ENCODE data around the gene GFER. TPM values are rescaled to one million over a fixed set of nuclear protein-coding genes. Genes with fewer than 3 reads are reported as not detected.

GFER gene
- total RNA-seq, 1 donor from 2014 or later = 31.6 TPM

DNA sequence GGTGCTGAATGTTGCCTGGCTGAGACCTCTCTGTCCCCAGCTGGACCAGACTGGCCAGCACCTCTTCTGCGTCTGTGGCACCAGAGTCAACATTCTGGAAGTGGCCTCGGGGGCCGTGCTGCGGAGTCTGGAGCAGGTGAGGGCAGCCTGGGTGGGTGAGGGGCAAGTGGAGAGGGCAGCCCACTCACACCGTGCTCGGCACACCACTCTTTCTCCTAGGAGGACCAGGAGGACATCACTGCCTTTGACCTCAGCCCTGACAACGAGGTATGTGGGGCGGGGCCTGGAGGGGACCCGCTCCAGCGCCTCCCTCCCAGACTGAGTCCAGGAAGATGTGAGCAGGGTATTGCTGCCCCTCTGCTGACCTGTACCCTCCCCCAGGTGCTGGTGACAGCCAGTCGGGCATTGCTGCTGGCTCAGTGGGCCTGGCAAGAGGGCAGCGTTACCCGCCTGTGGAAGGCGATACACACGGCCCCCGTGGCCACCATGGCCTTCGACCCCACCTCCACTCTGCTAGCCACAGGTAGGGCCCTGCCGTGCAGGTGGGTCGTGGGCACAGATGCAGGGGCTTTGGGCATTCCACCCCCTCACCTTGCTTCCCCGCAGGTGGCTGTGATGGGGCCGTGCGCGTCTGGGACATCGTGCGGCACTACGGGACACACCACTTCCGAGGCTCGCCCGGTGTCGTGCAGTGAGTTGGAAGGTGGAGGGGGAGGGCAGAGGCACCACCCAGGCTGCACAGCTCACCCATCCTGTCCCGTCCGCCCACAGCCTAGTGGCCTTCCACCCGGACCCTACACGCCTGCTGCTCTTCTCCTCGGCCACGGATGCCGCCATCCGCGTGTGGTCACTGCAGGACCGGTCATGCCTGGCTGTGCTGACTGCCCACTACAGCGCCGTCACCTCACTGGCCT lies 9.6 kb upstream of the GFER start:
- Mint-ChIP-seq H3K27me3 (no peaks in the 10 kb centered on the region), H3K9me3 (no peaks in the 10 kb centered on the region), H3K36me3 (ENCODE audit: low read depth) (peaks cover 41% of the 10 kb centered on the region), H3K4me1 (peaks cover 23% of the 10 kb centered on the region), H3K4me3 (no peak overlapping the region), H3K27ac (no peak overlapping the region)
- DNase-seq (no peak), ATAC-seq (ENCODE audit: low read depth) (no peak)
- POLR2A ChIA-PET = interaction anchor here (1.0 to 1.8 kb wide), 4 partner anchors 9 to 17 kb away, joined by 3 to 9 read pairs (median 4); partner anchors contain the start of genes GFER and RPS2
- CTCF ChIA-PET = no interaction called here
- TF ChIP-seq, protein P1, sequence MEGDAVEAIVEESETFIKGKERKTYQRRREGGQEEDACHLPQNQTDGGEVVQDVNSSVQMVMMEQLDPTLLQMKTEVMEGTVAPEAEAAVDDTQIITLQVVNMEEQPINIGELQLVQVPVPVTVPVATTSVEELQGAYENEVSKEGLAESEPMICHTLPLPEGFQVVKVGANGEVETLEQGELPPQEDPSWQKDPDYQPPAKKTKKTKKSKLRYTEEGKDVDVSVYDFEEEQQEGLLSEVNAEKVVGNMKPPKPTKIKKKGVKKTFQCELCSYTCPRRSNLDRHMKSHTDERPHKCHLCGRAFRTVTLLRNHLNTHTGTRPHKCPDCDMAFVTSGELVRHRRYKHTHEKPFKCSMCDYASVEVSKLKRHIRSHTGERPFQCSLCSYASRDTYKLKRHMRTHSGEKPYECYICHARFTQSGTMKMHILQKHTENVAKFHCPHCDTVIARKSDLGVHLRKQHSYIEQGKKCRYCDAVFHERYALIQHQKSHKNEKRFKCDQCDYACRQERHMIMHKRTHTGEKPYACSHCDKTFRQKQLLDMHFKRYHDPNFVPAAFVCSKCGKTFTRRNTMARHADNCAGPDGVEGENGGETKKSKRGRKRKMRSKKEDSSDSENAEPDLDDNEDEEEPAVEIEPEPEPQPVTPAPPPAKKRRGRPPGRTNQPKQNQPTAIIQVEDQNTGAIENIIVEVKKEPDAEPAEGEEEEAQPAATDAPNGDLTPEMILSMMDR (IDR thresholded peaks at IDR 0.05) = no peak
- intact Hi-C loops (cut with micrococcal nuclease) = loop anchor here (5.0 kb wide), 1 partner anchor 192 kb away; the partner anchor contains the start of genes NUBP2 and SPSB3

DNA sequence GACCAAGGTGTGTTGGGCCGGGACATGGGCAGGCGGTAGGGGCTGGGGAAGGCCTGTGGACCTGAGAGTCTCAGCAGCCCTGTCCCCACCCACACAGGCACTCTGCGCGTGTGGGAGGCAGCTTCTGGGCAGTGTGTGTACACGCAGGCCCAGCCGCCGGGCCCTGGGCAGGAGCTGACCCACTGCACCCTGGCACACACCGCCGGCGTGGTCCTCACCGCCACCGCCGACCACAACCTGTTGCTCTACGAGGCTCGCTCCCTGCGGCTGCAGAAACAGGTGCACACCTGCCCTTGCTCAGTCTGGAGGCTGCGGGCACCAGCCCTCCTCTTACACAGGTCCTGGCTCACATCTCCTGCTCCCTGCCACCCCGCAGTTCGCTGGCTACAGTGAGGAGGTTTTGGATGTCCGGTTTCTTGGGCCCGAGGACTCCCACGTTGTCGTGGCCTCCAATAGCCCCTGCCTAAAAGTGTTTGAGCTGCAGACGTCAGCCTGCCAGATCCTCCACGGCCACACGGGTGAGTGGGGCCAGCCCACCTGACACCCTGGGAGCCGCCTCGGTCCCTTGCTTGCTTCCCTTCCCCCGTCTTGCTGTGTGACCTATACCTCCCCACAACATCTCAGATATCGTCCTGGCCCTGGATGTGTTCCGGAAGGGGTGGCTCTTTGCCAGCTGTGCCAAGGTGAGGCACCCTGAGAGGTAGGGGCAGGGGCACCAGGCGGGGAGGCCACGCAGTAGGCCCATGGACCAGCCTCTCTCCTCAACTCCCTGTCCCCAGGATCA lies 8.4 kb upstream of the GFER start:
- POLR2A ChIA-PET = interaction anchor here (1.0 to 21.9 kb wide), 2 partner anchors 11 to 13 kb away, joined by 4 to 351 read pairs; partner anchors contain the start of genes NDUFB10, RNF151 and RPS2
- ATAC-seq (ENCODE audit: low read depth) (no peak), DNase-seq (no peak)
- H3K4me1 Mint-ChIP-seq = peaks cover 23% of the 10 kb centered on the region
- TF ChIP-seq, protein P1 (IDR thresholded peaks at IDR 0.05) = no peak
- H3K9me3 Mint-ChIP-seq = no peaks in the 10 kb centered on the region
- H3K36me3 Mint-ChIP-seq (ENCODE audit: low read depth) = peaks cover 41% of the 10 kb centered on the region
- H3K27ac Mint-ChIP-seq = no peak overlapping the region
- CTCF ChIA-PET = no interaction called here
- intact Hi-C loops (cut with micrococcal nuclease) = no loop called here
- no peak overlapping the region for H3K4me3 Mint-ChIP-seq
- no peaks in the 10 kb centered on the region for H3K27me3 Mint-ChIP-seq

GRCh38 chr16:1976216-1976520 lies 7.8 kb upstream of the GFER start:
- Mint-ChIP-seq H3K4me3 (no peak overlapping the region), H3K9me3 (no peaks in the 10 kb centered on the region), H3K4me1 (peaks cover 20% of the 10 kb centered on the region), H3K27me3 (peaks cover 2% of the 10 kb centered on the region), H3K27ac (no peak overlapping the region), H3K36me3 (ENCODE audit: low read depth) (peaks cover 41% of the 10 kb centered on the region)
- POLR2A ChIA-PET = interaction anchor here (21.9 kb wide), 1 partner anchor 14 kb away, joined by 351 read pairs; the partner anchor contains the start of genes NDUFB10, RNF151 and RPS2
- TF ChIP-seq, protein P1 (IDR thresholded peaks at IDR 0.05) = no peak
- DNase-seq (no peak), ATAC-seq (ENCODE audit: low read depth) (no peak)
- intact Hi-C loops (cut with micrococcal nuclease) = no loop called here
- CTCF ChIA-PET = no interaction called here

DNA sequence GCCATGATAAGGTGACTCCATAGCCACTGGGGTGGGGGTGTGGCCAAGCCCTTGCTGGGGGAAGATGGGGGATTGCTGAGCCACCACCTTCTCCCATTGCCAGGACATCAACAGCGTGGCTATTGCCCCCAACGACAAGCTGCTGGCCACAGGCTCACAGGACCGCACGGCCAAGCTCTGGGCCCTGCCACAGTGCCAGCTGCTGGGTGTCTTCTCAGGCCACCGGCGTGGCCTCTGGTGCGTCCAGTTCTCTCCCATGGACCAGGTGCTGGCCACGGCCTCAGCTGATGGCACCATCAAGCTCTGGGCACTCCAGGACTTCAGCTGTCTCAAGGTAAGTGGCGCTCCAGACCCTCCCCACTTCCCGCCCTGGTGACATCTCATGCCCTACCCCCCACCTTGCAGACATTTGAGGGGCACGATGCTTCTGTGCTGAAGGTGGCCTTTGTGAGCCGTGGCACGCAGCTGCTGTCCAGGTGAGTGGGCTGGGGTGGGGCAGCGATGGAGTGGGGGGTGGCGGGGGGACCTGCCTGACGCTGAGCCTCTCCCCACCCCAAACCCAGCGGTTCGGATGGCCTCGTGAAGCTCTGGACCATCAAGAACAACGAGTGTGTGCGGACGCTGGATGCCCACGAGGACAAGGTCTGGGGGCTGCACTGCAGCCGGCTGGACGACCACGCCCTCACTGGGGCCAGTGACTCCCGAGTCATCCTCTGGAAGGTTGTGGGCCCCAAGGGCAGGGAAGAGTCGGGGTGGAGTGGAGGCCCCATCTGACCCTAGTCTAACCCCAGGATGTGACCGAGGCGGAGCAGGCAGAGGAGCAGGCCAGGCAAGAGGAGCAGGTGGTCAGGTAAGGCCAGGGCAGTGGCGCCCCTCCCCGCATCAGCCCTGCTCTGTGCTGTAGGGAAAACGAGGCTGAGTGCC lies 6.8 kb upstream of the GFER start:
- no peak for DNase-seq
- Mint-ChIP-seq H3K36me3 (ENCODE audit: low read depth) (peaks cover 37% of the 10 kb centered on the region), H3K4me1 (peaks cover 16% of the 10 kb centered on the region), H3K9me3 (no peaks in the 10 kb centered on the region), H3K27ac (no peak overlapping the region), H3K4me3 (no peak overlapping the region), H3K27me3 (peaks cover 7% of the 10 kb centered on the region)
- ChIA-PET CTCF (no interaction called here), POLR2A (interaction anchor here (21.9 kb wide), 1 partner anchor 15 kb away, joined by 351 read pairs; the partner anchor contains the start of genes NDUFB10, RNF151 and RPS2)
- TF ChIP-seq, protein P1 (IDR thresholded peaks at IDR 0.05) = no peak
- ATAC-seq (ENCODE audit: low read depth) = no peak
- intact Hi-C loops (cut with micrococcal nuclease) = no loop called here
